IMR-90 (cell line): ENCODE measurements around the gene CDK11A.

Source experiments
- FOS ChIP-seq: fragments of 150-350 bp; IDR thresholded peaks from 2 replicates; pipeline ENCODE4 v1.6.1; 2016; ENCODE audit warnings: low read depth, low read length
- MAFK ChIP-seq: IDR thresholded peaks from 2 replicates; pipeline ENCODE4 v1.6.1; 2012; ENCODE audit warnings: low read depth, low read length, improper control_type of control experiment
- POLR2A ChIP-seq: IDR thresholded peaks from 2 replicates; pipeline ENCODE4 v1.6.1; 2012; ENCODE audit warnings: mild to moderate bottlenecking, low read depth, low read length
- RAD21 ChIP-seq: IDR thresholded peaks from 2 replicates; pipeline ENCODE4 v1.6.1; 2012; ENCODE audit warnings: low read length, improper control_type of control experiment
- SMC3 ChIP-seq: fragments of 150-350 bp; IDR thresholded peaks from 2 replicates; pipeline ENCODE4 v1.6.1; 2016; ENCODE audit warnings: low read depth, mild to moderate bottlenecking, antibody characterized with exemption, low read length, moderate library complexity
- TF ChIP-seq, protein P1 (sequence below): conservative IDR thresholded peaks from 2 replicates; pipeline ENCODE4 v1.5.1; 2012; ENCODE audit warnings: mild to moderate bottlenecking, low read depth, low read length, improper control_type of control experiment

GRCh38 chr1:1773874-1774273 is 49.7 kb upstream of the CDK11A start:
- TF ChIP-seq, protein P1, sequence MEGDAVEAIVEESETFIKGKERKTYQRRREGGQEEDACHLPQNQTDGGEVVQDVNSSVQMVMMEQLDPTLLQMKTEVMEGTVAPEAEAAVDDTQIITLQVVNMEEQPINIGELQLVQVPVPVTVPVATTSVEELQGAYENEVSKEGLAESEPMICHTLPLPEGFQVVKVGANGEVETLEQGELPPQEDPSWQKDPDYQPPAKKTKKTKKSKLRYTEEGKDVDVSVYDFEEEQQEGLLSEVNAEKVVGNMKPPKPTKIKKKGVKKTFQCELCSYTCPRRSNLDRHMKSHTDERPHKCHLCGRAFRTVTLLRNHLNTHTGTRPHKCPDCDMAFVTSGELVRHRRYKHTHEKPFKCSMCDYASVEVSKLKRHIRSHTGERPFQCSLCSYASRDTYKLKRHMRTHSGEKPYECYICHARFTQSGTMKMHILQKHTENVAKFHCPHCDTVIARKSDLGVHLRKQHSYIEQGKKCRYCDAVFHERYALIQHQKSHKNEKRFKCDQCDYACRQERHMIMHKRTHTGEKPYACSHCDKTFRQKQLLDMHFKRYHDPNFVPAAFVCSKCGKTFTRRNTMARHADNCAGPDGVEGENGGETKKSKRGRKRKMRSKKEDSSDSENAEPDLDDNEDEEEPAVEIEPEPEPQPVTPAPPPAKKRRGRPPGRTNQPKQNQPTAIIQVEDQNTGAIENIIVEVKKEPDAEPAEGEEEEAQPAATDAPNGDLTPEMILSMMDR = no peak
- no peak for TF ChIP-seq RAD21
- TF ChIP-seq FOS = no peak
- no peak for TF ChIP-seq SMC3
- TF ChIP-seq POLR2A = no peak
- peak; percentile 77 for TF ChIP-seq MAFK
